ENCODE results near the gene TBC1D24.

TBC1D24 gene

DNA sequence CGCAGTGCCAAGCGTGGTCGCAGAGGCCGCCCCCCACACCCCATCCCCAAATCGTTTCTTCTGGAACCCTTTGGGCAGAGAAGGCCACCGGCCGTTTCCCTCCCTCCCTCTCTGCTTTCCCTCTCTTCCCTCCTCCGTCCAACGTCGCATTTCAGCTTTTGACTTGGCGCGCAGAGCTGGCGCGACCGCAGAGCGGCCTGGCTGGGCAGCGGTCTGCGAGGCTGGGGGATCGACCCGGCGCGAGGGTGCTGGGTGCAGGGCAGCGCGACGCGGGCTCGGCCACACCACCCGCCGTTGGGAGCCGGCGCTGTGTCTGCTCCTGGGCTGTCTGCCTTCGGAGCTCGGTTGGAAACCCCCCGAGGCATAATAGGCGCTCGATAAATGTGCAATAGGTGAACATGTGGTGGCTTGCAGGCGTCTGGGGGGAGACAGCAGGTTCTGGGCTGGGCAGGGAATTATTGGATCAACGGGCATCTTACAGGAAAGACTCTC lies 6.6 kb upstream of the TBC1D24 start:
- TF ChIP-seq EZH2phosphoT487 (conservative IDR thresholded peaks at IDR 0.05; ENCODE audit: low read length): no peak
- TF ChIP-seq, protein P1, sequence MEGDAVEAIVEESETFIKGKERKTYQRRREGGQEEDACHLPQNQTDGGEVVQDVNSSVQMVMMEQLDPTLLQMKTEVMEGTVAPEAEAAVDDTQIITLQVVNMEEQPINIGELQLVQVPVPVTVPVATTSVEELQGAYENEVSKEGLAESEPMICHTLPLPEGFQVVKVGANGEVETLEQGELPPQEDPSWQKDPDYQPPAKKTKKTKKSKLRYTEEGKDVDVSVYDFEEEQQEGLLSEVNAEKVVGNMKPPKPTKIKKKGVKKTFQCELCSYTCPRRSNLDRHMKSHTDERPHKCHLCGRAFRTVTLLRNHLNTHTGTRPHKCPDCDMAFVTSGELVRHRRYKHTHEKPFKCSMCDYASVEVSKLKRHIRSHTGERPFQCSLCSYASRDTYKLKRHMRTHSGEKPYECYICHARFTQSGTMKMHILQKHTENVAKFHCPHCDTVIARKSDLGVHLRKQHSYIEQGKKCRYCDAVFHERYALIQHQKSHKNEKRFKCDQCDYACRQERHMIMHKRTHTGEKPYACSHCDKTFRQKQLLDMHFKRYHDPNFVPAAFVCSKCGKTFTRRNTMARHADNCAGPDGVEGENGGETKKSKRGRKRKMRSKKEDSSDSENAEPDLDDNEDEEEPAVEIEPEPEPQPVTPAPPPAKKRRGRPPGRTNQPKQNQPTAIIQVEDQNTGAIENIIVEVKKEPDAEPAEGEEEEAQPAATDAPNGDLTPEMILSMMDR (IDR thresholded peaks at IDR 0.05; ENCODE audit: insufficient read depth, low read length, poor library complexity, severe bottlenecking): no peak
- no peaks in the 10 kb centered on the region for H3K9me2 ChIP-seq (replicated peaks; ENCODE audit: insufficient read depth, low read length)
- peaks cover 17% of the 10 kb centered on the region; the same call in 1 of the 2 replicates for H3F3A ChIP-seq (ENCODE audit: insufficient read depth)
- peak overlapping the region; percentile 65 for H3K9ac ChIP-seq (ENCODE audit: low read length)
- H3K4me3 ChIP-seq (ENCODE audit: insufficient read depth, low read length, poor library complexity, severe bottlenecking): peak overlapping the region; percentile 49
- H4K20me1 ChIP-seq (ENCODE audit: low read depth, low read length): no peaks in the 10 kb centered on the region; the same call in 1 of the 2 replicates
- no peaks in the 10 kb centered on the region for H3K79me2 ChIP-seq (ENCODE audit: insufficient read depth, low read length)
- peak overlapping the region; percentile 74 for H3K4me2 ChIP-seq (ENCODE audit: low read depth, low read length, poor library complexity, severe bottlenecking)
- H3K27ac ChIP-seq (ENCODE audit: low read depth, low read length): peak overlapping the region; percentile 75
- no peaks in the 10 kb centered on the region for H3K27me3 ChIP-seq (ENCODE audit: low read length)
- no peaks in the 10 kb centered on the region for H3K9me3 ChIP-seq (ENCODE audit: insufficient read depth, low read length)
- no peaks in the 10 kb centered on the region for H3K36me3 ChIP-seq (ENCODE audit: low read length)
- H2AFZ ChIP-seq (ENCODE audit: low read depth, low read length, severe bottlenecking): peak overlapping the region; percentile 53

DNA sequence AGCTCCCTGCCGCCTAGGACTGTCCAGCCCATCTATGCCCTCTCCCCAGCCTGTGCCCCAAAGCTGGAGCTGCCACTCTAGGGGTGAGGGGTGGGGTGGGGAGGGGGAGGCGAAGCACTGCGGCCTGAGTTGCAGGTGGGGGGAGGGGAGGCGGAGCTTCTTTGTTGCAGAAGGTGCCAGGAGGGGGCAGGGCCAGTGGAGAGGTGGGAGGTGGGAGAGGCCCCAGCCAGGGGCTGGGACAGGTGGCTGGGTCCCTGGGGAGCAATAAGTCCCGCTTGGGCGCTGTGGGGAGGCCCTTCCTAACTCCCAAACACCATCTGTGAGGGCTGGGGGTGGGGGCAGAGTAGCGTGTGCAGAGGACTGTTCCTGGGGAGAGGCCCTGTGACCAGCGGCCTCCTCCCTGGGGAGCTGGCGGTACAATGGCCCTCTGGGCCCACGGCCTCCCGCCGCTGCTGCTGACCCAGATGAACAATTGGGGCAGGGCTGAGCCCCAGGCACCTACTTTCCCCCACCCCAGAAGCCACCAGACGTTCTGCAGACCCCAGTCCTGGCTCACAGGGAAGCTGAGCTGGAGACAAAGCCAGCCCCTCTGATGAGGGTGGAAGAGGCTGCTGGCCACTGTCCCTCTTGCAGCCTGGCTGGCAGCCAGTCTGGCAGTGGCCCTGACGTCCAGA lies 6.1 kb upstream of the TBC1D24 start:
- Histone ChIP-seq H3K9me3 (ENCODE audit: insufficient read depth, low read length) (no peaks in the 10 kb centered on the region), H3K4me2 (ENCODE audit: low read depth, low read length, poor library complexity, severe bottlenecking) (peak overlapping the region; percentile 74), H3K9ac (ENCODE audit: low read length) (peak overlapping the region; percentile 65), H3K36me3 (ENCODE audit: low read length) (no peaks in the 10 kb centered on the region), H3K4me3 (ENCODE audit: insufficient read depth, low read length, poor library complexity, severe bottlenecking) (peak overlapping the region; percentile 49), H3K27ac (ENCODE audit: low read depth, low read length) (peak overlapping the region; percentile 75), H3K9me2 (replicated peaks; ENCODE audit: insufficient read depth, low read length) (no peaks in the 10 kb centered on the region), H4K20me1 (ENCODE audit: low read depth, low read length) (no peaks in the 10 kb centered on the region; the same call in 1 of the 2 replicates), H3K79me2 (ENCODE audit: insufficient read depth, low read length) (no peaks in the 10 kb centered on the region), H3F3A (ENCODE audit: insufficient read depth) (peaks cover 19% of the 10 kb centered on the region; the same call in 1 of the 2 replicates), H3K27me3 (ENCODE audit: low read length) (no peaks in the 10 kb centered on the region), H2AFZ (ENCODE audit: low read depth, low read length, severe bottlenecking) (no peak overlapping the region)
- no peak for TF ChIP-seq EZH2phosphoT487 (conservative IDR thresholded peaks at IDR 0.05; ENCODE audit: low read length)
- TF ChIP-seq, protein P1 (IDR thresholded peaks at IDR 0.05; ENCODE audit: insufficient read depth, low read length, poor library complexity, severe bottlenecking): no peak

DNA sequence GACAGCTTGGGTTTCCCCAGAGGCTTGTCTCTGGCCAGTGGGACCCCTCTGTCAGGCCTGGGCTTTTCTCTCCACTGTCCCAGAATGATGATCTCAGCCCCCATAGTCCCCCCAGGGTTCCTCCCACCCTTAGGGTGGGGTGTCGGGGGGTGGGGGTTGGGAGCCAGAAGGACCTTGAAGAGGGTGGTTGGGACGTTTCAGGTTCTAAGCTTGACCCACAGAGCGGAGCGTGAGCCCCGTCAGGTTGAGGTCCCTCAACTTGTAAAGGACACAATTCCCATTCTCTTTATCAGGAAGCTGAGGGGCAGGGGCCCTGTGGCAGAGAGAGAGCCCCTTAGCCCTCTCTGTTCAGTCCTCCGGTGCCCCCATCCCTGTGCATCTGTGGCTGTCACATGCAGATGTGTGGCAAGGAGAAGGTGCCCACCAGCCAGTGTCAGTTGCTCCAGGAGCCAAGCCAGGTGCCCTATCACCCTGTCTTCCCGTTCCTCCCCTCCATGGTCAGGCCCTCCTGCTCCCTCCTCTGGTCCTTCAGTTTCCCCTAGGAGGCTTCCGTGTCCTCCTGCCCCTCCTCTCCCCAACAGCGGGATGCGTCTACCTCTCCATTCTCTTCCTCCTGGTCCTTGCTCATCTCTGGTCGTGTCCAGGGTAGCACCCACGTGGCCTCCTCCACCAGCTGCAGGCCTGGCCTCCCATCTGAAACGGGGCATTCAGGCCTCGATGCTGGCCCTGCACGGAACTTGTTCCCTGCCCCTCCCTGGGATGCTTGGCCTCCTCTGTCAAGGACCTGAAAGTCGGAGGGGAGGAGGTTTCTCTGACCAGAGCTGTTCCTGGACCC lies 5.3 kb upstream of the TBC1D24 start:
- no peak for TF ChIP-seq EZH2phosphoT487 (conservative IDR thresholded peaks at IDR 0.05; ENCODE audit: low read length)
- TF ChIP-seq, protein P1 (IDR thresholded peaks at IDR 0.05; ENCODE audit: insufficient read depth, low read length, poor library complexity, severe bottlenecking): no peak
- Histone ChIP-seq H2AFZ (ENCODE audit: low read depth, low read length, severe bottlenecking) (no peak overlapping the region), H3K4me3 (ENCODE audit: insufficient read depth, low read length, poor library complexity, severe bottlenecking) (no peak overlapping the region), H4K20me1 (ENCODE audit: low read depth, low read length) (no peaks in the 10 kb centered on the region; the same call in 1 of the 2 replicates), H3K27ac (ENCODE audit: low read depth, low read length) (peak overlapping the region; percentile 62), H3K4me2 (ENCODE audit: low read depth, low read length, poor library complexity, severe bottlenecking) (peak overlapping the region; percentile 74), H3K9me3 (ENCODE audit: insufficient read depth, low read length) (no peaks in the 10 kb centered on the region), H3K79me2 (ENCODE audit: insufficient read depth, low read length) (no peaks in the 10 kb centered on the region), H3K9me2 (replicated peaks; ENCODE audit: insufficient read depth, low read length) (no peaks in the 10 kb centered on the region), H3K27me3 (ENCODE audit: low read length) (no peaks in the 10 kb centered on the region), H3F3A (ENCODE audit: insufficient read depth) (peaks cover 19% of the 10 kb centered on the region; the same call in 1 of the 2 replicates), H3K9ac (ENCODE audit: low read length) (peak overlapping the region; percentile 30; the same call in 1 of the 2 replicates), H3K36me3 (ENCODE audit: low read length) (no peaks in the 10 kb centered on the region)

Data from SU-DHL-6 (cell line).